A673 (cell line): Measurements from ENCODE around the gene TMPRSS2.

Experiments used
- EZH2 ChIP-seq: fragments of 200-600 bp; sonication (generic); IDR thresholded peaks from 2 replicates; pipeline ENCODE4 v1.6.1; 2017; ENCODE audit warnings: borderline replicate concordance, low read depth, mild to moderate bottlenecking, mixed read lengths, antibody characterized with exemption, low read length; ENCODE audit not compliant: poor library complexity, severe bottlenecking
- TF ChIP-seq, protein P1 (sequence below): fragments of 300-800, 200-600 bp; sonication (generic); conservative IDR thresholded peaks from 2 replicates; pipeline ENCODE4 v1.5.1; 2017; ENCODE audit warnings: low read depth, mild to moderate bottlenecking, antibody characterized with exemption, low read length, moderate library complexity, mixed read lengths

DNA sequence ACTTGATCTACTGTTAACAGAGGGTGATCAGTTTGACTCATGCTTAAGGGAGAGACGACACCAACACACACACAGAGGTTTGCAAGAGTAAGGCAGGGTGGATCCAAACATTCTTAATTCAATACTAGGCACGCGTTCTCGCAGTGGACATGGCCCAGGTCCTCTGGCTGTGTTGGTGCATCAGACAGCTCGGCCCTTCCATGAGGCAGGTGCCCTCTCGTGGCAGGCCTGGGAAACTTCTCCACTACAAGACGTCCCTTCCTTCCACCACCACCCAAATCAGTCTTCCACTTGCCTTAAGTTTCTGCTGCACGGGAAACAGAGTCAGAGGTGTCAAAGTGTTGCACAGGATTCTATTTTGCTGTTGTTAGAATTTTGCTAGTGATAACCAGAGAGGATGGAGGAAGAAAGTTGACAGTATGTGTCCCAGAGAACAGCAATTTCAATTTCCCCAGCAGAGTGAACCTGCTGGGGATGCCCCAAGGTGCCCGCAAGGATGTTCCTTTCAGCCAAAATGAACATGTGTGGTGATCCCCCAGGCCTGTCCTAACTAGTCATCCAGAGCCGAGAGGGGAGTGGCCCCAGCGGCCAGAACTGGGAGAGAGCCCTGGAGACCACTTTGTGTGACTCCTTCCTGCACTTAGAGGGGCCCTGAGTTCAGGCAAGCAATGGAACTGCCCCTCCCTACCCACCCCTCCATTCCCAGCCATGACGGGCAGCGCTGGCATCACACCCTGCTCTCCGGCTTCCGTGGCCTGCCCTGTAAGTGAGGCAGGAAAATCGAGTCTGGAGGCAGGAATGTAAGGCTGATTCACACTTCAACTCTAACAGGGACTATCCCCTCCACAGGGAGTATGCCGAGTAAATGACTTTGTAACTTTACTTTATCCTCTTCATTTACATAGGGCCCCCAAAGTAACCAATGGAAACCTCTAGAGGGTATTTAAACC, 47.1 kb downstream of the TMPRSS2 start:
- TF ChIP-seq, protein P1, sequence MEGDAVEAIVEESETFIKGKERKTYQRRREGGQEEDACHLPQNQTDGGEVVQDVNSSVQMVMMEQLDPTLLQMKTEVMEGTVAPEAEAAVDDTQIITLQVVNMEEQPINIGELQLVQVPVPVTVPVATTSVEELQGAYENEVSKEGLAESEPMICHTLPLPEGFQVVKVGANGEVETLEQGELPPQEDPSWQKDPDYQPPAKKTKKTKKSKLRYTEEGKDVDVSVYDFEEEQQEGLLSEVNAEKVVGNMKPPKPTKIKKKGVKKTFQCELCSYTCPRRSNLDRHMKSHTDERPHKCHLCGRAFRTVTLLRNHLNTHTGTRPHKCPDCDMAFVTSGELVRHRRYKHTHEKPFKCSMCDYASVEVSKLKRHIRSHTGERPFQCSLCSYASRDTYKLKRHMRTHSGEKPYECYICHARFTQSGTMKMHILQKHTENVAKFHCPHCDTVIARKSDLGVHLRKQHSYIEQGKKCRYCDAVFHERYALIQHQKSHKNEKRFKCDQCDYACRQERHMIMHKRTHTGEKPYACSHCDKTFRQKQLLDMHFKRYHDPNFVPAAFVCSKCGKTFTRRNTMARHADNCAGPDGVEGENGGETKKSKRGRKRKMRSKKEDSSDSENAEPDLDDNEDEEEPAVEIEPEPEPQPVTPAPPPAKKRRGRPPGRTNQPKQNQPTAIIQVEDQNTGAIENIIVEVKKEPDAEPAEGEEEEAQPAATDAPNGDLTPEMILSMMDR: peak; percentile 71
- no peak for TF ChIP-seq EZH2
